Upper lobe of left lung (tissue), 6 donors: ENCODE data around the gene SEC22A. TPM values are rescaled to one million over a fixed set of nuclear protein-coding genes. Genes with fewer than 3 reads are reported as not detected.

Experiments used
- ATAC-seq, 2 donors: fragments of 200-7000 bp; cut with Tn5 transposase; one replicate each; pipeline ENCODE4 v1.9.1; 2022; ENCODE audit warnings: mild to moderate bottlenecking in 2 of 2, moderate library complexity in 2 of 2; ENCODE audit not compliant: low FRiP score in 2 of 2
- DNase-seq, 2 donors: peaks; one replicate each; pipeline ENCODE4 v3.0.0-alpha.2; 2019 to 2020
- H3K27ac ChIP-seq, 4 donors: fragments of 200-600 bp; sonication (generic); one replicate each; pipeline ENCODE4 v1.5.1; 2016 to 2019
- H3K27me3 ChIP-seq, 4 donors: fragments of 200-600 bp; sonication (generic); one replicate each; pipeline ENCODE4 v1.5.1; 2017 to 2019
- H3K36me3 ChIP-seq, 4 donors: fragments of 200-600 bp; sonication (generic); one replicate each; pipeline ENCODE4 v1.5.1; 2016 to 2019
- H3K4me1 ChIP-seq, 4 donors: fragments of 200-600 bp; sonication (generic); one replicate each; pipeline ENCODE4 v1.5.1; 2018 to 2019
- H3K4me3 ChIP-seq, 4 donors: fragments of 200-600 bp; sonication (generic); one replicate each; pipeline ENCODE4 v1.5.1; 2017 to 2019; ENCODE audit warnings: mild to moderate bottlenecking in 2 of 4, moderate library complexity in 1 of 4
- H3K9me3 ChIP-seq, 4 donors: fragments of 200-600 bp; sonication (generic); one replicate each; pipeline ENCODE4 v1.5.1; 2018 to 2019
- EP300 ChIP-seq, 4 donors: sonication (generic); formaldehyde crosslinking; IDR thresholded peaks; one replicate each; pipeline ENCODE4 v1.5.1; 2017; ENCODE audit warnings: antibody characterized with exemption in 4 of 4, control low read depth in 2 of 4
- POLR2A ChIP-seq, 4 donors: fragments of 450-650 bp; IDR thresholded peaks; one replicate each; pipeline ENCODE4 v1.5.1; 2016 to 2017; ENCODE audit warnings: antibody characterized with exemption in 4 of 4, mild to moderate bottlenecking in 2 of 4
- POLR2AphosphoS5 ChIP-seq, 2 donors: sonication (generic); formaldehyde crosslinking; IDR thresholded peaks; one replicate each; pipeline ENCODE4 v1.5.1; 2017; ENCODE audit warnings: antibody characterized with exemption in 2 of 2
- WGBS, 2 donors: methylation state at CpG; one replicate each; pipeline ENCODE4 v1.1.5; 2017 to 2018; 5-methylcytosine and 5-hydroxymethylcytosine counted together
- total RNA-seq, 6 donors: library from RNA; depleted of rRNA in 4 of 6; stranded (reverse); fragments of >200 nt in 4 of 6; gene quantifications; one replicate each; pipeline versions ENCODE4 v1.1.0 to v1.2.1, GENCODE V29; 2016 to 2021
- TF ChIP-seq, protein P1 (sequence below), 6 experiments: fragments of 450-650 bp in 4 of 6; fragments of 200-600 bp in 2 of 6; sonication (generic) in 2 of 6; IDR thresholded peaks; one replicate each; pipeline ENCODE4 v1.5.1; 2016 to 2019; ENCODE audit warnings: antibody characterized with exemption in 6 of 6
- donor health status: DM: no; HTN: no; CAD: no; lungs with moderate emphysema.
- donor health status: DM: no; HTN: yes; CAD: no; lungs with severe emphysema.

The SEC22A gene
- total RNA-seq, 6 donors from 2014 or later, result 5.5 to 22.5 (median 12.3) TPM

DNA sequence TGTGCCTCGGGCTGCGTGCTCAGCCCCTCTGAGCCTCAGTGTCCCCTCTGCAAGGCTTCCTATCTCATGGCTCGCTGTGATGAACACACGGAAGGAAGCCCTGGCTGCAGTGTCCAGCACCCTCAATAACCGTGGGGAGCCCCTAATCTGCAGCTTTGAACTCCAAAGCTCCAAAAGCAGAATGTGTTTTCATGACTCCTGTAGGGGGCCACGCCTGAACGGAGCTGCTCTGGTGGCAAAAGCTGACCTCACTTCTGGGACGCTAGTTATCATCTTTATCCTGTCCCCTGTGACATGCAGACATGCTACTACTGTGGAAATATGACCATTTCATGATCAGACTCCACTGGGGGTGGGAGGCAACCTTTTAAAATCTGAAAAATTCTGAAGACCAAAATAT lies 98.8 kb downstream of the SEC22A start:
- Histone ChIP-seq H3K4me1 (no peaks in the 10 kb centered on the region), H3K9me3 (no peaks in the 10 kb centered on the region), H3K27ac (no peak overlapping the region), H3K27me3 (no peaks in the 10 kb centered on the region), H3K4me3 (no peak overlapping the region), H3K36me3 (no peaks in the 10 kb centered on the region)
- DNase-seq (no peak), ATAC-seq (no peak)
- WGBS, 2 donors, result 74 to 80% methylated on average over 8 of the region's 8 CpGs
- TF ChIP-seq POLR2A (IDR thresholded peaks at IDR 0.05), result no peak
- TF ChIP-seq, protein P1, sequence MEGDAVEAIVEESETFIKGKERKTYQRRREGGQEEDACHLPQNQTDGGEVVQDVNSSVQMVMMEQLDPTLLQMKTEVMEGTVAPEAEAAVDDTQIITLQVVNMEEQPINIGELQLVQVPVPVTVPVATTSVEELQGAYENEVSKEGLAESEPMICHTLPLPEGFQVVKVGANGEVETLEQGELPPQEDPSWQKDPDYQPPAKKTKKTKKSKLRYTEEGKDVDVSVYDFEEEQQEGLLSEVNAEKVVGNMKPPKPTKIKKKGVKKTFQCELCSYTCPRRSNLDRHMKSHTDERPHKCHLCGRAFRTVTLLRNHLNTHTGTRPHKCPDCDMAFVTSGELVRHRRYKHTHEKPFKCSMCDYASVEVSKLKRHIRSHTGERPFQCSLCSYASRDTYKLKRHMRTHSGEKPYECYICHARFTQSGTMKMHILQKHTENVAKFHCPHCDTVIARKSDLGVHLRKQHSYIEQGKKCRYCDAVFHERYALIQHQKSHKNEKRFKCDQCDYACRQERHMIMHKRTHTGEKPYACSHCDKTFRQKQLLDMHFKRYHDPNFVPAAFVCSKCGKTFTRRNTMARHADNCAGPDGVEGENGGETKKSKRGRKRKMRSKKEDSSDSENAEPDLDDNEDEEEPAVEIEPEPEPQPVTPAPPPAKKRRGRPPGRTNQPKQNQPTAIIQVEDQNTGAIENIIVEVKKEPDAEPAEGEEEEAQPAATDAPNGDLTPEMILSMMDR (IDR thresholded peaks at IDR 0.05), result no peak
- no peak for TF ChIP-seq EP300 (IDR thresholded peaks at IDR 0.05)
- no peak for TF ChIP-seq POLR2AphosphoS5 (IDR thresholded peaks at IDR 0.05)

GRCh38 chr3:123301331-123302184 lies 99.8 kb downstream of the SEC22A start:
- Histone ChIP-seq H3K4me1 (no peaks in the 10 kb centered on the region), H3K36me3 (no peaks in the 10 kb centered on the region), H3K27ac (no peak overlapping the region), H3K4me3 (no peak overlapping the region), H3K27me3 (no peaks in the 10 kb centered on the region), H3K9me3 (no peaks in the 10 kb centered on the region)
- TF ChIP-seq POLR2AphosphoS5 (IDR thresholded peaks at IDR 0.05), result no peak
- no peak for TF ChIP-seq POLR2A (IDR thresholded peaks at IDR 0.05)
- TF ChIP-seq, protein P1 (IDR thresholded peaks at IDR 0.05), result no peak
- TF ChIP-seq EP300 (IDR thresholded peaks at IDR 0.05), result no peak
- ATAC-seq, result no peak
- DNase-seq, result peak in 1 of 2 donors; percentile 59
- WGBS, 2 donors, result 55 to 61% methylated on average over 2 to 4 of the region's 4 CpGs

DNA sequence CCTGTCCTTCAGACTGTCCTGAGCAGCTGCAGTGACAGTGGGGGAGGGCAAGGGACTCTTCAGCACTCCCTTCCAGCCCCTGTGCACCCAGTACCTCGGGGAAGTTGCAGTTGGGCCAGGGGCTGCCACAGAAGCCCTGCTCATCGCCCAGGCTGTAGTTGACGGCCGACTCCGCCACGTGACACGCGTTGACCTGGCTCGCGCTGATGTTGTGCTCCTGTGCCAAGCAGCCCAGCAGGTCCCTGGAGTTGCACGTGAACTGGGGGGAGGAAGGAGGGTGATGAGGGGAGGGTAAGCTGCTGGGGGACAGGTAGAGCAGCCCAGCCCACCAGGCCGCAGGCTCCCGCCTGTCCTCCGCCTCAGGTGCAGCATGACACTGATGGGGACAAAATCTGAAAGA lies 101.2 kb downstream of the SEC22A start:
- Histone ChIP-seq H3K4me1 (no peaks in the 10 kb centered on the region), H3K4me3 (no peak overlapping the region), H3K9me3 (no peaks in the 10 kb centered on the region), H3K27me3 (no peaks in the 10 kb centered on the region), H3K27ac (no peak overlapping the region), H3K36me3 (no peaks in the 10 kb centered on the region)
- DNase-seq (peak in 1 of 2 donors; percentile 60), ATAC-seq (no peak)
- WGBS, 2 donors, result 82 to 91% methylated on average over 12 to 14 of the region's 14 CpGs
- TF ChIP-seq, protein P1 (IDR thresholded peaks at IDR 0.05), result no peak
- TF ChIP-seq POLR2A (IDR thresholded peaks at IDR 0.05), result no peak
- TF ChIP-seq POLR2AphosphoS5 (IDR thresholded peaks at IDR 0.05), result no peak
- no peak for TF ChIP-seq EP300 (IDR thresholded peaks at IDR 0.05)

- Histone ChIP-seq H3K4me3 (no peak overlapping the region), H3K4me1 (no peaks in the 10 kb centered on the region), H3K36me3 (no peaks in the 10 kb centered on the region), H3K27me3 (no peaks in the 10 kb centered on the region), H3K27ac (no peak overlapping the region), H3K9me3 (no peaks in the 10 kb centered on the region)
- WGBS, 2 donors, result 84 to 87% methylated on average over 13 to 14 of the region's 15 CpGs
- no peak for DNase-seq
- no peak for TF ChIP-seq EP300 (IDR thresholded peaks at IDR 0.05)
- TF ChIP-seq POLR2AphosphoS5 (IDR thresholded peaks at IDR 0.05), result no peak
- TF ChIP-seq POLR2A (IDR thresholded peaks at IDR 0.05), result no peak
- TF ChIP-seq, protein P1 (IDR thresholded peaks at IDR 0.05), result no peak
- no peak for ATAC-seq
These were observed 102.3 kb downstream of the SEC22A start for GRCh38 chr3:123303976-123304560.
